Non-pigmented ciliary epithelial cell (primary cell): ENCODE measurements around the gene IRF7.

Experiments used
- DNase-seq: peaks from one replicate; pipeline ENCODE4 v3.0.0-alpha.2; 2010; ENCODE audit warnings: low read depth

IRF7 gene

DNA sequence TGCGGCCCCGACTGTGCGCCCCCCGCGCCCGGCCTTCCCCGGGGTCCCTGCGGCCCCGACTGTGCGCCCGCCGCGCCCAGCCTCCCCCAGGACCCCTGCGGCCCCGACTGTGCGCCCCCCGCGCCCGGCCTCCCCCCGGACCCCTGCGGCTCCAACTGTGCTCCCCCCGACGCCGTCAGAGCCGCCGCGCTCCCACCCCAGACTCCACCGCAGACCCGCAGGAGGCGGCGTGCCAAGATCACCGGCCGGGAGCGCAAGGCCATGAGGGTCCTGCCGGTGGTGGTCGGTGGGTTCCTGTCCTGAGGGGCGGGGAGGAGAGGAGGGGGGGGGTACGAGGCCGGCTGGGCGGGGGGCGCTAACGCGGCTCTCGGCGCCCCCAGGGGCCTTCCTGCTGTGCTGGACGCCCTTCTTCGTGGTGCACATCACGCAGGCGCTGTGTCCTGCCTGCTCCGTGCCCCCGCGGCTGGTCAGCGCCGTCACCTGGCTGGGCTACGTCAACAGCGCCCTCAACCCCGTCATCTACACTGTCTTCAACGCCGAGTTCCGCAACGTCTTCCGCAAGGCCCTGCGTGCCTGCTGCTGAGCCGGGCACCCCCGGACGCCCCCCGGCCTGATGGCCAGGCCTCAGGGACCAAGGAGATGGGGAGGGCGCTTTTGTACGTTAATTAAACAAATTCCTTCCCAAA, 24.4 kb upstream of the IRF7 start:
- DNase-seq: no peak

- no peak for DNase-seq
These were observed 23.7 kb upstream of the IRF7 start for GRCh38 chr11:639332-639955.

DNA sequence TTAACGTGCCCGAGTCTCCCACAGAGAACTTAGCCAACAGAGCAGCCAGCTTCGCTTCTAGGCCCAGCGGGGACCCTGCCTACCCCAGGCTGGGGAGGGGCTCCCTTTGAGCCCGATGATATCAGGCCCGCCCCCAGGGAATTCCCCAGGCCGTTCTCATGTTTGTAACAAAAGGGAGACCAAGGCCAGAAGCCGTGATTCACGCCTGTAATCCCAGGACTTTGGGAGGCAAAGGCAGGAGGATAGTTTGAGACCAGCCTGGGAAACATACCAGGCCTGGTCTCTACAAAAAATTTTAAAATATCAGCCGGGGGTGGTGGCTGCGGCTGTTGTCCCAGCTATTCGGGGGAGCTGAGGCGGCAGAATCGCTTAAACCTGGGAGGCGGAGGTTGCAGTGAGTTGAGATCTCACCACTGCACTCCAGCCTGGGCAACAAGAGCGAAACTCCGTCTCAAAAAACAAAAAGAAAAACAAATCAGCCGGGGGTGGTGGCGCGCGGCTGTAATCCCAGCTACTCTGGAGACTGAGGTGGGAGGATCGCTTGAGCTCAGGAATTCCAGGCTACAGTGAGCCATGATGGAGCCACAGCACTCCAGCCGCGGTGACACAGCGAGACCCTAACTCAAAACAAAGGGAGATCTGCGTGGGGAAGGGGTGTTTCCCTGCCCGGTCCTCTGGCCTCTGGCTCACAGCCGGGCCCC, 23.0 kb upstream of the IRF7 start:
- no peak for DNase-seq

GRCh38 chr11:637593-638521, 22.1 kb upstream of the IRF7 start:
- DNase-seq: no peak

GRCh38 chr11:637333-637592, 21.5 kb upstream of the IRF7 start:
- no peak for DNase-seq

GRCh38 chr11:636511-637332, 21.0 kb upstream of the IRF7 start, which contains the start of gene DRD4:
Gene DRD4 (plus strand): TSS chr11:637269. CDS start chr11:637305, 36 bp downstream.
- no peak for DNase-seq

GRCh38 chr11:635945-636510, 20.3 kb upstream of the IRF7 start:
- DNase-seq: no peak

DNA sequence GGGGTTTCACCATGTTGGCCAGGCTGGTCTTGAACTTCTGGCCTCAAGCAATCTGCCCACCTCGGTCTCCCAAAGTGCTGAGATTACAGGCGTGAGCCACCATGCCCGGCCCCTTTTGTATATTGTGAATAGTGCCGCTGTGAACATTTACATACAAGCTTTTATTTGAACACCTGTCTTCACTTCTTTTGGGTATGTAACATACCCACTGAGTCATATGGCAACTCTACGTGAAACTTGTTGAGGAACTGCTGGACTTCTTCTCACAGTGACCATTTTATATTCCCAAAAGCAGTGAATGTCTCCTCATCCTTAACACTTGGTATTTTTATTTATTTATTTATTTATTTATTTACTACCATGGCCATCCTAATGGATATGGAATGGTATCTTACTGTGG, 15.1 kb upstream of the IRF7 start:
- no peak for DNase-seq

- DNase-seq: no peak
These were observed 13.5 kb upstream of the IRF7 start for GRCh38 chr11:629237-629583.

DNA sequence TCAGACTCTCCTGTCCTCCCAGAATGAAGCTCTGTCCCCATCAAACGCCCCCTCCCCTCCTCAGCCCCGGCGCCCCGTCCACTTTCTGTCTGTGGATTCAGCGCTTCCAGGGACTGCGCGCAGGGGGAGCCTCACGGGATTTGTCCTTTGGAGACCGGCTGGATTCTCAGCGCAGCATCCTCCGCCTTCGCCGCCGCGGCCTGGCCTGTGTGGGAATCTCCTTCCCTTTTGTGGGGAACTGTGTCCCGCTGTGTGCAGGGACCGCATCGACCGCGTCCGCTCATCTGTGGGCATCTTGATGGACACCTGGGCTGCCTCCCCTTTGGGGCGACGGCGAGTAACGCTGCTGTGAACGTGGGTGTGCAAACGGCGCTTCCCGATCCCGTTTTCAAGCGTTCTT, 12.3 kb upstream of the IRF7 start:
- no peak for DNase-seq

DNA sequence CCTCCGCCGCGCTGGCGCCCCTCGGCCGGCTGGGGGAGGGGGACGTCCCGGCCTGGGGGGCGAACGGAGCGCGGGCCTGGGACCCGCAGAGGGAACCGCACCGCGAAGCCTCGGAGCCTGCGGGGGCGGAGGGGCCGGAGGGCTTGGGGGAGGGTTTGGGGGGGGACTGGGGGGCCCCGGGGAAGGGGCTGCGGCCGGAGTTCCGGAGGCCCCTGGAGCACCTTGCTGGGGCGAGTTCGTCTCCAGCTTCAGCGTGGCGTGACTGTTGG, 11.5 kb upstream of the IRF7 start:
- no peak for DNase-seq

DNA sequence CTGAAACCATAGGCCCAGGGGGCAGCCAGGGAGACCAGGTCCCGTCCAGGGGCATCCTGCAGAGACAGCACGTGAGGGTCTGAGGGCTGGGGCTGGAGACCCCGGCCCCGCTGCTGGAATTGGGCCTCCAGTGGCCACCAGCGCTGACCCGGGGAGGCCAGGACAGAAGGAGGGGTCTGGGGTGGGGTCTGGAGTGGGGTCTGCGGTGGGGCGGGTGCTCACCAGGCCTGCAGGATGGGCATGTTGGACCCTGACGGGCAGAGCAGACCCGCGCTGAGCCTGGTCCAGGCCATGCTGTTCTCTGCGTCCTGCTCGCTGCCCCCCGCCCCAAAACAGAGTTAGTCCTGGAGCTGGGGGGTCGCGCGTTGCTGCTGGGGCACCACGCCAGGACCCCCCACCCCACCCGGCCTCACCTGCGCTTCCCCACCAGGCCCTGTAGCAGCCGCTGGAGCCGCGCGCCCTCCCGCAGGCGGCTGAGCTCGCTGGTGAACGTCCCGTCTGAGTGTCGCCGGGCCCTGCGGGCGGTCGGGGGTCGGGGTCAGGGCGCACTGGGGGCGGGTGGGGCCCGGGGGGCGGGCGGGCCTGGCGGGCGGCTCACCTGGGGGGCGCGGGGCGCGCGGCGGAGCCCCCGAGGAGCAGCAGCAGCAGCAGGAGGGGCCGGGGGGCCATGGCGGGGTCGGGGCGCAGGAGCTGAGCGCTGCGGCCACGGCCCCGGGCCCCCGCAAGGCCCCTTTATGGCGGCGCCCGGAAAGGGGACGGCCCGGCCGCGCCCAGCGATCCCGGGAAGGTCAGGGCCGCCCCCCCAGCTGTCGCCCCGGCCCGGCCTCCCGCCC, 10.9 kb upstream of the IRF7 start, which contains the start of gene SCT:
Gene SCT, minus strand, starts transcription at position 707 of the 833 bp plus-strand sequence. Its CDS starts 38 bp downstream, at position 669.
- DNase-seq: no peak

DNA sequence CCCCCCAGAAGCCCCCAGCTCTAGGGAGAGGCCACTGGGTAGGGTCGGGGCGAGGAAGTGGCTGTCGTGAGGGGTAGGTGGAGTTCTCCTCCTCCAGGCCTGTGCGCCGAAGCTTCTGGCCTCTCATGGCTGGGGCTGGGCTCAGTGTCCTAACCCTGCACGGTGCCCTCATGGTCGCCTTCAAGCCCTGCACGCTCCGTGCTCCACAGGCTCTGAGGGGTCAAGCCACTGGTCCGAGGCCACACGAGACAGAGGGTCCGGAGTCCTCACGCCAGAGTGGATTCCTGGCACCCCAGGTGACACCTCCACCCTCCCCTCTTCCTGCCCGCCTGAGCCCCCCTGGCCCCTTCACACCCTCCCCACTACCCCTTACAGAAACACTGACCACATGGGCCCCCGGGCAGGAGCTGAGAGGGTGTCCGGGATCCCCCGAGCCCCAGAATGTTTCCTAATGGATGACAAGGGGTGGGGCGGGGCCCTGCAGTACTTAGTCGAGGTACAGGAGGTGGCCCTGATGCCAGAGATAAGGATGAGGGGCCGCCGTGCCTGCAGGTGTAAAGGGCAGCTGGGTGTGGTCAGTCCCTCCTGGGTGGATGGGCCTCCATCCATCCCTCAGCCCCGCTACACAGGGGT, 10.0 kb upstream of the IRF7 start:
- DNase-seq: no peak

GRCh38 chr11:624705-625635, 9.2 kb upstream of the IRF7 start, which contains the start of gene CDHR5:
Gene CDHR5 (minus strand): TSS chr11:624955. CDS start chr11:624902, 53 bp downstream.
- no peak for DNase-seq

GRCh38 chr11:623999-624704, 8.4 kb upstream of the IRF7 start:
- no peak for DNase-seq

- no peak for DNase-seq
These were observed 7.7 kb upstream of the IRF7 start for GRCh38 chr11:623349-623869.

DNA sequence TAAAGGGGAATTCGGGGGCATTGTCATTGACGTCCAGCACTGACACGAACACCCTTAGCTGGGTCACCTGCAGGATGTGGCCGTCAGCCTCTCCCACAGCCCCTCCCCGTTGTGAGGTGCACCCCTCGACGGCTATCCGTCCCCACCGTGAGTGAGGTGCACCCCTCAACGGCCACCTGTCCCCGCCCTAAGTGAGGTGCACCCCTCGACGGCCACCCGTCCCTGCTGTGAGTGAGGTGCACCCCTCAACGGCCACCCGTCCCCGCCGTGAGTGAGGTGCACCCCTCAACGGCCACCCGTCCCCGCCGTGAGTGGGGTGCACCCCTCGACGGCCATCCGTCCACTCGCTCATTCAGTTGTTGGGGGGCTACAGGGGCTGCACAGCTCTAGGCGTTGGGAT, 6.1 kb upstream of the IRF7 start:
- no peak for DNase-seq
